Coronary artery (tissue), 2 donors: ENCODE results near the gene BABAM2.
"Not testable (repeated sequence)": the region's sequence is repeated elsewhere in the genome, so short reads cannot be mapped to it uniquely, and the experiment has no call there.

Source experiments
- DNase-seq: peaks from one replicate; pipeline ENCODE4 v3.0.0-alpha.2; 2017; ENCODE audit warnings: low spot score
- H3K27ac ChIP-seq, 2 donors: fragments of 200-600 bp; sonication (generic); one replicate each; pipeline ENCODE4 v1.5.1; 2016 to 2019
- H3K4me3 ChIP-seq: fragments of 200-600 bp; sonication (generic); 2 replicates; pipeline ENCODE4 v1.5.1; 2016; ENCODE audit warnings: mild to moderate bottlenecking, moderate library complexity
- TF ChIP-seq, protein P1 (sequence below): fragments of 200-600 bp; sonication (generic); IDR thresholded peaks from one replicate; pipeline ENCODE4 v1.5.1; 2019; ENCODE audit warnings: antibody characterized with exemption

Gene BABAM2

GRCh38 chr2:27972311-27972710, 81.8 kb downstream of the BABAM2 start:
- TF ChIP-seq, protein P1, sequence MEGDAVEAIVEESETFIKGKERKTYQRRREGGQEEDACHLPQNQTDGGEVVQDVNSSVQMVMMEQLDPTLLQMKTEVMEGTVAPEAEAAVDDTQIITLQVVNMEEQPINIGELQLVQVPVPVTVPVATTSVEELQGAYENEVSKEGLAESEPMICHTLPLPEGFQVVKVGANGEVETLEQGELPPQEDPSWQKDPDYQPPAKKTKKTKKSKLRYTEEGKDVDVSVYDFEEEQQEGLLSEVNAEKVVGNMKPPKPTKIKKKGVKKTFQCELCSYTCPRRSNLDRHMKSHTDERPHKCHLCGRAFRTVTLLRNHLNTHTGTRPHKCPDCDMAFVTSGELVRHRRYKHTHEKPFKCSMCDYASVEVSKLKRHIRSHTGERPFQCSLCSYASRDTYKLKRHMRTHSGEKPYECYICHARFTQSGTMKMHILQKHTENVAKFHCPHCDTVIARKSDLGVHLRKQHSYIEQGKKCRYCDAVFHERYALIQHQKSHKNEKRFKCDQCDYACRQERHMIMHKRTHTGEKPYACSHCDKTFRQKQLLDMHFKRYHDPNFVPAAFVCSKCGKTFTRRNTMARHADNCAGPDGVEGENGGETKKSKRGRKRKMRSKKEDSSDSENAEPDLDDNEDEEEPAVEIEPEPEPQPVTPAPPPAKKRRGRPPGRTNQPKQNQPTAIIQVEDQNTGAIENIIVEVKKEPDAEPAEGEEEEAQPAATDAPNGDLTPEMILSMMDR, result no peak
- Histone ChIP-seq H3K27ac (no peak overlapping the region), H3K4me3 (no peak overlapping the region)
- no peak for DNase-seq

GRCh38 chr2:27973592-27973991, 83.1 kb downstream of the BABAM2 start:
- DNase-seq, result no peak
- TF ChIP-seq, protein P1, result no peak
- H3K27ac ChIP-seq, result no peak overlapping the region
- H3K4me3 ChIP-seq, result no peak overlapping the region

DNA sequence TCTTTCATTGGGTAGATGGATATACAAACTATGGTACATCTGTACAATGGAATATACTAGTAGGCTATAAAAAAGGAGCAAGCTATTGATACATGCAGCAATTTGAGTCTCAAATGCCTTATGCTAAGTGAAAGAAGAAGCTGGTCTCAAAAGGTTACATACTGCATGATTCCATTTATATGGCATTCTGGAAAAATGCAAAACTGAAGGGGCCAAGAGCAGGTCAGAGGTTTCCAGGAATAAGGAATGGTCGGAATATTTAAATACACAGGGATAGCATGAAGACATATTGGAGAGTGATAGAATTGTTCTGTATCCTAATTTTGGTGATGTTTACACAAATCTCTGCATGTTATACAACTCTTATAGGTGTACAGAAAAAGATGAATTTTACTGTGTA, 85.8 kb downstream of the BABAM2 start:
- no peak overlapping the region for H3K4me3 ChIP-seq
- H3K27ac ChIP-seq, result no peak overlapping the region
- TF ChIP-seq, protein P1, result no peak
- DNase-seq, result no peak

GRCh38 chr2:27977731-27978312, 87.3 kb downstream of the BABAM2 start:
- H3K27ac ChIP-seq, result no peak overlapping the region
- no peak overlapping the region for H3K4me3 ChIP-seq
- DNase-seq, result no peak
- TF ChIP-seq, protein P1, result no peak

GRCh38 chr2:27978761-27979160, 88.2 kb downstream of the BABAM2 start:
- not testable (repeated sequence) for H3K4me3 ChIP-seq, DNase-seq, H3K27ac ChIP-seq

DNA sequence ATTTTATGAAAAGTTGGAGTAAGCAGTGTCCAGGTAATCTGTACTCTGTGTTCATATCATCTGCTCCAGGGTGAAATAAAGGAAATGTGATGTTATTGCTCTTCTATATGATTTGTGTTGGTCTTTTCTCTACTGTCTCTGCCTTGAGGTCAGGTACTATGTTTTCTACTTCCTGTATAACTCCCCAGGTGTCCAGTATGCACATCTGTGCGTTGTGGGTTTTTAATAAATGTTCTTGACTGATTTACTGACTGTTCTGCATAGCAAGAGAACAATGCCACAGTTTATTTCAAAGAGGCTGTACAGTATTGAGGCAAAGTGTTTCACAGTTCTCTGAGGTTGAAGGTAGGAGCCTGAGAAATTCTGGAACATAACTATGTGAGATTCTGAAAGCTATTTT, 89.7 kb downstream of the BABAM2 start:
- TF ChIP-seq, protein P1, result no peak
- H3K4me3 ChIP-seq, result no peak overlapping the region

DNA sequence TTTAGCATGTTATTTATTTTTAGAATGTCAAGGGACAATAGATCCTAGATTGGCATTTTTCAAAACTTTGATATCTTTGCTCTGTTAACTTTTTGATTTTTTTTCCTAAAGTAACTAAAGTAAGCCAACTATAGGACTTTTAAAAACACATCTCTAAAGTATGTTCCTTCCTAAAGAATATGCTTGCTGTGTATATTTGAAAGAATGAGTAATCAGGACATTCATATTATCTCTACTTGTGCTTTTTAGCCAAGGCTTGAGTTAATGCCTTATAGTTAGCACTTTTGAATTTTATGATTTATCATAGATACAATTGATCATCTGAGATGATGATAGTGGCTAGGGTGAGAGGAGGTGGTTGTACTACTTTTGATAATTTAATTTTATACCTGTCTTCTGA, 93.6 kb downstream of the BABAM2 start:
- H3K27ac ChIP-seq, result no peak overlapping the region
- TF ChIP-seq, protein P1, result no peak
- no peak for DNase-seq
- no peak overlapping the region for H3K4me3 ChIP-seq

More for the DNA sequence above, 89.7 kb downstream of the BABAM2 start:
- no peak for DNase-seq
- no peak overlapping the region for H3K27ac ChIP-seq
